ENCODE data around the gene PI4KA. TPM values are rescaled to one million over a fixed set of nuclear protein-coding genes. Genes with fewer than 3 reads are reported as not detected.

The PI4KA gene
- total and polyA plus RNA-seq, 2 donors (not counting 1 experiment from before 2014, with no cell fraction given): 26.4 to 40.6 TPM

DNA sequence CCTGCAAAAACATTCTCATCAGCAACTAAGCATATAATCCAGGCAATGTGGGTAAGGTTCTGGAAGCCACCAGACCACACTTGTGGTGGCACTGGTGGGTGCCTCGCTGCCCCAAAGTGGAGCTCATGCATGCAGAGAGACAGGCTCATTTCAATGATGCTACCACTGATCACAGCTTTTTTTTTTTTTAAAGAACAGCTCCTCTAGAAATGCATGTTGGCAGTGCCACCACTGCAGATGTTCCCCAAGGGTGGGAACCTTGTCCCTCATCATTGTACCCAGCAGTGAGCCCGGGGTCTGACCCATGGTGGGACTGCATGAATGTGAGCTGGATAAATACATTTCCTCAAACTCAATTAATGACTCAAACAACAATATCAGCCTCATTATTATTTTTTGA is 115.8 kb downstream of the PI4KA start:
- H3K27me3 ChIP-seq (ENCODE audit: control insufficient read depth, insufficient read depth, low read length): no peaks in the 10 kb centered on the region
- no peaks in the 10 kb centered on the region for H3K4me1 ChIP-seq (ENCODE audit: control insufficient read depth, extremely low read depth, insufficient read depth, low read length)
- no peak overlapping the region for H3K9ac ChIP-seq (ENCODE audit: insufficient read depth, low read length)
- H2AFZ ChIP-seq (ENCODE audit: low read length): no peak overlapping the region
- no peak overlapping the region for H3K27ac ChIP-seq (ENCODE audit: insufficient read depth, low read length)
- H3K9me3 ChIP-seq (ENCODE audit: control insufficient read depth, insufficient read depth, low read depth, low read length): no peaks in the 10 kb centered on the region
- no peak overlapping the region for H3K4me2 ChIP-seq (ENCODE audit: extremely low read depth, insufficient read depth, low read length)
- H3K79me2 ChIP-seq (ENCODE audit: control insufficient read depth, insufficient read depth, low read length): no peaks in the 10 kb centered on the region
- peaks cover 11% of the 10 kb centered on the region for H3K36me3 ChIP-seq (ENCODE audit: control insufficient read depth, insufficient read depth, low read length)
- DNase-seq (ENCODE audit: low read depth in 2 of 2): no peak
- no peaks in the 10 kb centered on the region for H4K20me1 ChIP-seq (ENCODE audit: control insufficient read depth, extremely low read depth, insufficient read depth, low read length)
- H3K4me3 ChIP-seq (replicated peaks in 1 of 4; ENCODE audit: control extremely low read depth in 1 of 4, insufficient read depth in 1 of 4, low read depth in 3 of 4, low read length in 4 of 4): no peak overlapping the region
- TF ChIP-seq, protein P1, sequence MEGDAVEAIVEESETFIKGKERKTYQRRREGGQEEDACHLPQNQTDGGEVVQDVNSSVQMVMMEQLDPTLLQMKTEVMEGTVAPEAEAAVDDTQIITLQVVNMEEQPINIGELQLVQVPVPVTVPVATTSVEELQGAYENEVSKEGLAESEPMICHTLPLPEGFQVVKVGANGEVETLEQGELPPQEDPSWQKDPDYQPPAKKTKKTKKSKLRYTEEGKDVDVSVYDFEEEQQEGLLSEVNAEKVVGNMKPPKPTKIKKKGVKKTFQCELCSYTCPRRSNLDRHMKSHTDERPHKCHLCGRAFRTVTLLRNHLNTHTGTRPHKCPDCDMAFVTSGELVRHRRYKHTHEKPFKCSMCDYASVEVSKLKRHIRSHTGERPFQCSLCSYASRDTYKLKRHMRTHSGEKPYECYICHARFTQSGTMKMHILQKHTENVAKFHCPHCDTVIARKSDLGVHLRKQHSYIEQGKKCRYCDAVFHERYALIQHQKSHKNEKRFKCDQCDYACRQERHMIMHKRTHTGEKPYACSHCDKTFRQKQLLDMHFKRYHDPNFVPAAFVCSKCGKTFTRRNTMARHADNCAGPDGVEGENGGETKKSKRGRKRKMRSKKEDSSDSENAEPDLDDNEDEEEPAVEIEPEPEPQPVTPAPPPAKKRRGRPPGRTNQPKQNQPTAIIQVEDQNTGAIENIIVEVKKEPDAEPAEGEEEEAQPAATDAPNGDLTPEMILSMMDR (conservative IDR thresholded peaks at IDR 0.05 in 1 of 2, IDR thresholded peaks at IDR 0.05 in 1 of 2; ENCODE audit: low read depth in 1 of 2, low read length in 2 of 2): no peak
- TF ChIP-seq EZH2 (IDR thresholded peaks at IDR 0.05; ENCODE audit: low read length, missing control alignments): no peak

DNA sequence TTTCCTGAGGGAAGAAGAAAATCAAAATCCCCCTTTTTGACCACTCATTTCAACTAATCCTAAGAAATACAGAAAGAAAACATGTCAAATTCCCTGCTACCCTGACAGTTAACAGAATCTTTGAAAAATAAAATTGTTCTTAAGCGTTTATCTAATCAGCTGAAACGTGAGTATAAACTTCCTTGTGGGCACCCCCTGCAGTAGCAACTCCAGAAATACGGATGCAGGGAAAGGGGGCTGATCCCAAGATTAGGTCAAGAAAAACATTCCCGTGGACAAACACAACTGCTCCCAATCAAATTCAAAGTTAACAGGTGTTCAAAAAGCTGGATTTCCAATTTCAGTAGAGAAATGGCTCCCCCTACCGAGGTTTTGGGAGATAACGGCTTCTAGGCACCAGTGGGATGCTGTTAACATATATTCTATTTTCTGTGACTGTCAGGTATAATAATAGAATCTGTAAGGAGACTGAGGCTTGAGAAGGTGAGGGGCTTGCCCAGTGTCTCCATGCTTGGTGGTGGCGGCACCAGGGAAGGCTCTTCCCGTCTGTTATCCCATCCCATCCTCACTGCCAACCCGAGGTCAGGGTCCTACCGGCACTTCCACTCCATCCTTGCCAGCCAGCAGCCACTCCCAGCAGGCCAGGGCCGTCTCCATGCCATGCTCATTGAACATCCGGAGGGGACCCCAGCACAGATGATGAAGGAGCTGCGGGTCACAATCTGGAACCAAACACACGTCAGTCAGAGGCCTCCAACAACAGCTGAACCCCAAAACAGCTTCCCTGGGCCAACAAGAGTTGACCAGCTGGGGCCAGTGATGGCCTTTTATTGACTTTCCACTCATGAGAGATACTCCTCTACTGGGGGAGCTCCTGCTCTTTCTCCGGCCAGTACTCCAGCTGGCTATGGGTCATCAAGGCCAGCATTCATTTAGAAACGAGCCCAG is 116.7 kb downstream of the PI4KA start:
- peak; percentile 15 to 34 for DNase-seq (ENCODE audit: low read depth in 2 of 2)
- no peaks in the 10 kb centered on the region for H3K9me3 ChIP-seq (ENCODE audit: control insufficient read depth, insufficient read depth, low read depth, low read length)
- peaks cover 11% of the 10 kb centered on the region for H3K36me3 ChIP-seq (ENCODE audit: control insufficient read depth, insufficient read depth, low read length)
- H3K79me2 ChIP-seq (ENCODE audit: control insufficient read depth, insufficient read depth, low read length): no peaks in the 10 kb centered on the region
- H2AFZ ChIP-seq (ENCODE audit: low read length): no peak overlapping the region
- no peaks in the 10 kb centered on the region for H3K4me1 ChIP-seq (ENCODE audit: control insufficient read depth, extremely low read depth, insufficient read depth, low read length)
- H4K20me1 ChIP-seq (ENCODE audit: control insufficient read depth, extremely low read depth, insufficient read depth, low read length): no peaks in the 10 kb centered on the region
- TF ChIP-seq, protein P1 (conservative IDR thresholded peaks at IDR 0.05 in 1 of 2, IDR thresholded peaks at IDR 0.05 in 1 of 2; ENCODE audit: low read depth in 1 of 2, low read length in 2 of 2): peak; percentile 46 to 81
- TF ChIP-seq EZH2 (IDR thresholded peaks at IDR 0.05; ENCODE audit: low read length, missing control alignments): no peak
- H3K27ac ChIP-seq (ENCODE audit: insufficient read depth, low read length): no peak overlapping the region
- H3K27me3 ChIP-seq (ENCODE audit: control insufficient read depth, insufficient read depth, low read length): no peaks in the 10 kb centered on the region
- no peak overlapping the region for H3K4me2 ChIP-seq (ENCODE audit: extremely low read depth, insufficient read depth, low read length)
- no peak overlapping the region for H3K4me3 ChIP-seq (replicated peaks in 1 of 4; ENCODE audit: control extremely low read depth in 1 of 4, insufficient read depth in 1 of 4, low read depth in 3 of 4, low read length in 4 of 4)
- H3K9ac ChIP-seq (ENCODE audit: insufficient read depth, low read length): no peak overlapping the region

DNA sequence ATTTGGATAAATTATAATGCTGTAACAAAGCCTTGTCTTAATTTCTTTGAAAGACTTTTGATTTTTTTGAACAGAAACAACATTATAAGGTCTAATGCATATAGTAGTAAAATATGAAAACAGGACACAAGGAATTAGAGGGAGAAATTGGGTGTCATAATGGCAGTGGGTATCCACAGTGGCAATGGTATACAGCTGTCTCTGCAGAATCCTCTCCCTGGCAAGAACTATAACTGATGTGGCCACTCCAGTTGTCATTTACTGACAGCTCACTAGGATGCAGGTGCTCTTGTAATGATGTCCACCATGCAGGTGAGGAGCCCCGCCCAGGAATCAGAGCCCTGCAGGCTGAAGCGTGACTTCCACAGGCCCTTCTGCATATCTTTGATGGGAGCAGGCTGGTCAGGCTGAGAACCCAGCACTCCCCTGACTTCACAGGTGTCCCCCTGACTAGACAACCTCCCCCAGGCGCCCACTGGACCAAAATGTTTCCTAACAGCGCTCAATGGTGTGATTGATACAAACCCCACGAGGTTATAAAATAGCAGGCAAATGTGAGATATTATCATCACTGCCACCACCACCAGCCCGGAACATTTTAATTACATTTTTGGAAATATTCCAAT is 117.5 kb downstream of the PI4KA start:
- Histone ChIP-seq H3K4me3 (replicated peaks in 1 of 4; ENCODE audit: control extremely low read depth in 1 of 4, insufficient read depth in 1 of 4, low read depth in 3 of 4, low read length in 4 of 4) (no peak overlapping the region), H2AFZ (ENCODE audit: low read length) (no peak overlapping the region), H3K4me2 (ENCODE audit: extremely low read depth, insufficient read depth, low read length) (no peak overlapping the region), H3K27me3 (ENCODE audit: control insufficient read depth, insufficient read depth, low read length) (no peaks in the 10 kb centered on the region), H3K27ac (ENCODE audit: insufficient read depth, low read length) (no peak overlapping the region), H4K20me1 (ENCODE audit: control insufficient read depth, extremely low read depth, insufficient read depth, low read length) (no peaks in the 10 kb centered on the region), H3K79me2 (ENCODE audit: control insufficient read depth, insufficient read depth, low read length) (no peaks in the 10 kb centered on the region), H3K36me3 (ENCODE audit: control insufficient read depth, insufficient read depth, low read length) (peaks cover 7% of the 10 kb centered on the region), H3K4me1 (ENCODE audit: control insufficient read depth, extremely low read depth, insufficient read depth, low read length) (no peaks in the 10 kb centered on the region), H3K9me3 (ENCODE audit: control insufficient read depth, insufficient read depth, low read depth, low read length) (no peaks in the 10 kb centered on the region), H3K9ac (ENCODE audit: insufficient read depth, low read length) (no peak overlapping the region)
- no peak for TF ChIP-seq EZH2 (IDR thresholded peaks at IDR 0.05; ENCODE audit: low read length, missing control alignments)
- TF ChIP-seq, protein P1 (conservative IDR thresholded peaks at IDR 0.05 in 1 of 2, IDR thresholded peaks at IDR 0.05 in 1 of 2; ENCODE audit: low read depth in 1 of 2, low read length in 2 of 2): no peak
- DNase-seq (ENCODE audit: low read depth in 2 of 2): no peak
